IPS DF 6.9 (cell line): ENCODE results near the gene PPP1R9A.
A peak's percentile ranks its signal among the peaks of the same experiment; 100 is the strongest.

Experiments
- DNase-seq: peaks from one replicate; pipeline ENCODE4 v3.0.0-alpha.2; 2013; ENCODE audit warnings: low read depth, low spot score
- H3K27ac ChIP-seq: one replicate; pipeline ENCODE4 v1.5.1; 2013; ENCODE audit warnings: low read length, control low read depth
- H3K27me3 ChIP-seq: 2 replicates; pipeline ENCODE4 v1.6.1; 2013; ENCODE audit warnings: mild to moderate bottlenecking, low read length; ENCODE audit not compliant: control insufficient read depth, insufficient read depth
- H3K36me3 ChIP-seq: 2 replicates; pipeline ENCODE4 v1.6.1; 2013; ENCODE audit warnings: low read length; ENCODE audit not compliant: control insufficient read depth, insufficient read depth
- H3K4me1 ChIP-seq: 2 replicates; pipeline ENCODE4 v1.6.1; 2013; ENCODE audit warnings: low read length; ENCODE audit not compliant: control insufficient read depth, insufficient read depth
- H3K4me3 ChIP-seq: 2 replicates; pipeline ENCODE4 v1.5.1; 2013; ENCODE audit warnings: mild to moderate bottlenecking, low read length
- H3K9me3 ChIP-seq: 2 replicates; pipeline ENCODE4 v1.6.1; 2013; ENCODE audit warnings: low read length, inconsistent platforms; ENCODE audit not compliant: control insufficient read depth, insufficient read depth
- WGBS: extraction: QIAGEN DNeasy Blood & Tissue Kit; methylation state at CpG from one replicate; pipeline ENCODE4 v1.1.7; 2013; ENCODE audit warnings: mixed read lengths, missing lambda C conversion rate; ENCODE audit not compliant: insufficient read length, insufficient coverage; 5-methylcytosine and 5-hydroxymethylcytosine counted together

Gene PPP1R9A

GRCh38 chr7:94890216-94890615 is 17.2 kb upstream of the PPP1R9A start:
- Histone ChIP-seq H3K36me3 (no peaks in the 10 kb centered on the region), H3K9me3 (no peaks in the 10 kb centered on the region), H3K4me1 (no peaks in the 10 kb centered on the region), H3K4me3 (no peak overlapping the region), H3K27me3 (no peaks in the 10 kb centered on the region), H3K27ac (no peak overlapping the region)
- WGBS: no CpG with 5 or more reads among the region's 2 CpGs
- no peak for DNase-seq

- DNase-seq: no peak
- Histone ChIP-seq H3K9me3 (no peaks in the 10 kb centered on the region), H3K4me3 (no peak overlapping the region), H3K4me1 (no peaks in the 10 kb centered on the region), H3K36me3 (no peaks in the 10 kb centered on the region), H3K27ac (no peak overlapping the region), H3K27me3 (no peaks in the 10 kb centered on the region)
- no CpG with 5 or more reads among the region's 6 CpGs for WGBS
Measured at GRCh38 chr7:94893661-94894060, 13.7 kb upstream of the PPP1R9A start.

- Histone ChIP-seq H3K27ac (no peak overlapping the region), H3K27me3 (no peaks in the 10 kb centered on the region), H3K36me3 (no peaks in the 10 kb centered on the region), H3K4me1 (no peaks in the 10 kb centered on the region), H3K9me3 (no peaks in the 10 kb centered on the region), H3K4me3 (no peak overlapping the region)
- no CpG with 5 or more reads among the region's 1 CpG for WGBS
- DNase-seq: no peak
Measured at GRCh38 chr7:94897541-94897940, 9.9 kb upstream of the PPP1R9A start.

GRCh38 chr7:94898340-94898739 is 9.1 kb upstream of the PPP1R9A start:
- DNase-seq: no peak
- Histone ChIP-seq H3K27ac (no peak overlapping the region), H3K36me3 (no peaks in the 10 kb centered on the region), H3K4me1 (no peaks in the 10 kb centered on the region), H3K27me3 (no peaks in the 10 kb centered on the region), H3K4me3 (no peak overlapping the region), H3K9me3 (no peaks in the 10 kb centered on the region)

GRCh38 chr7:94901981-94902380 is 5.4 kb upstream of the PPP1R9A start:
- H3K4me1 ChIP-seq: no peaks in the 10 kb centered on the region
- H3K4me3 ChIP-seq: no peak overlapping the region
- no CpG with 5 or more reads among the region's 3 CpGs for WGBS
- no peaks in the 10 kb centered on the region for H3K36me3 ChIP-seq
- H3K9me3 ChIP-seq: no peaks in the 10 kb centered on the region
- DNase-seq: no peak
- no peaks in the 10 kb centered on the region for H3K27me3 ChIP-seq
- no peak overlapping the region for H3K27ac ChIP-seq

DNA sequence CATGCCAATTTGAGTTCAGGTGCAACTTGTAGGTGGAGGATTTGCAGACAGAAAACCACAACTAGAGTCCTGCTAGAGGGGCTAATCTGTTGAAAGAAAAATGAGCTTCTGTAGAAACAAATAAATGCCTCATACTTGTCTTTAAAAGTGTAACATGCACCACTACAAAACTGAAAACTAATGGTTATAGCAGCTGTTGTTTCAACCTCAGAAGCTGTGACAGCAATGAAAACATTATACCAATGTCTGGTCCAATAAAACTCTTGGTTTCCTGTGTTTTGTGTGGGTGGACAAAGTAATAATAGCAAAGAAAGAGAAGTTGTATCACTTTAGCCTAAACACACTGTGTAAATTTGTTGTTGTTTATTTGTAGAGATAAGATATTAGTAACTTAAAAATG is 3.4 kb upstream of the PPP1R9A start:
- no peak overlapping the region for H3K27ac ChIP-seq
- no peaks in the 10 kb centered on the region for H3K4me1 ChIP-seq
- no peak overlapping the region for H3K4me3 ChIP-seq
- no peak for DNase-seq
- H3K36me3 ChIP-seq: no peaks in the 10 kb centered on the region
- H3K9me3 ChIP-seq: no peaks in the 10 kb centered on the region
- H3K27me3 ChIP-seq: no peaks in the 10 kb centered on the region

DNA sequence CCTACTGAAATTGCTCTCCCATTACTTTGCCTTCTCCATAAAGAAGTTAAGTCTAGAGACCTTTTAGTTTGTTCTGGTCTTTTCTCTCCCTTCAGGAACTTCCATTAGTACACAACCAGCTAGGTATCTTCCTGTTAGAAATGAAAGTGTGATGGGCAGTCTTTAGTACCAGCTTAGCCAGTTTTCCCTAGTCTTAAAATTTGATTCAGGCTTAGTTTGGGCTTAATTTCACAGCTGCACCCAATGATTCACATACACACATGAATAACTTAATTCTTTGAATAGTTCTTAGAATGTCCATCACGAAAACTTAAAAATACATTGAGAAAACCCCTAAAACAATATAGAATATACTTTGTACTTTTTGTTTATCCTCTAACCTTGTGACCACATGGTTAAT is 2.4 kb upstream of the PPP1R9A start:
- Histone ChIP-seq H3K4me3 (no peak overlapping the region), H3K27ac (no peak overlapping the region), H3K36me3 (no peaks in the 10 kb centered on the region), H3K27me3 (no peaks in the 10 kb centered on the region), H3K4me1 (no peaks in the 10 kb centered on the region), H3K9me3 (no peaks in the 10 kb centered on the region)
- WGBS: no CpG with 5 or more reads among the region's 1 CpG
- DNase-seq: no peak

GRCh38 chr7:94906065-94906851 is 1.1 kb upstream of the PPP1R9A start:
- no peak for DNase-seq
- H3K4me1 ChIP-seq: peaks cover 1% of the 10 kb centered on the region; the same call in 1 of the 2 replicates
- no peaks in the 10 kb centered on the region for H3K9me3 ChIP-seq
- WGBS: no CpG with 5 or more reads among the region's 8 CpGs
- H3K4me3 ChIP-seq: no peak overlapping the region
- H3K27me3 ChIP-seq: no peaks in the 10 kb centered on the region
- H3K36me3 ChIP-seq: no peaks in the 10 kb centered on the region; the same call in 1 of the 2 replicates
- H3K27ac ChIP-seq: no peak overlapping the region

DNA sequence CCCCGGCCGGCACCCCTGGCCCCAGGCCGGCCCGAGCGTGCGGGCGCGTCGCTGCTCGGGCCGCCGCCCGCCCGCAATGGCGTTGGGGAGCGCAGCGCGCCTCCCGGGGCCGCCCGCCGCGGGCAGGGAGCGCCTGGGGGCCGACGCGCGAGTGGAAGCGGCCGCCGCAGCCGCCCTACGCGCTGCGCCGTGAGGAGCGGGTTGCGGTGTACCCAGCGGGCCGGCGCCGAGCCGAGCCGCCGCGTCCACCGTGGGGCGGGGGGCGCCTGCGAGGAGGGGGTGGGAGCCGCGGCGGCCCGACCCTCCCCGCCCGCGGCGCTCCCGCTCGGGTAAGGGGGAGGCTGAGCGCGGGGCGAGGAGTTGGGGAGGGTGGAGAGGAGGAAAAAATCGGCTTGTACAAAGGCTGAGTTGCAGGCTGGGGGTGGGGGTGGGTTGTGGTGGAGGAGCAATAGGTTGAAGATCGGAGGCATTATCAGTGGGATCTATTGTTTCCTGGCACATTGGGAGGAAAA is 473 bp downstream of the PPP1R9A start:
- Histone ChIP-seq H3K9me3 (no peaks in the 10 kb centered on the region), H3K27ac (no peak overlapping the region), H3K4me1 (peaks cover 1% of the 10 kb centered on the region; the same call in 1 of the 2 replicates), H3K27me3 (no peaks in the 10 kb centered on the region), H3K4me3 (peak overlapping the region; percentile 47; the same call in 1 of the 2 replicates), H3K36me3 (no peaks in the 10 kb centered on the region; the same call in 1 of the 2 replicates)
- no CpG with 5 or more reads among the region's 65 CpGs for WGBS
- DNase-seq: no peak

DNA sequence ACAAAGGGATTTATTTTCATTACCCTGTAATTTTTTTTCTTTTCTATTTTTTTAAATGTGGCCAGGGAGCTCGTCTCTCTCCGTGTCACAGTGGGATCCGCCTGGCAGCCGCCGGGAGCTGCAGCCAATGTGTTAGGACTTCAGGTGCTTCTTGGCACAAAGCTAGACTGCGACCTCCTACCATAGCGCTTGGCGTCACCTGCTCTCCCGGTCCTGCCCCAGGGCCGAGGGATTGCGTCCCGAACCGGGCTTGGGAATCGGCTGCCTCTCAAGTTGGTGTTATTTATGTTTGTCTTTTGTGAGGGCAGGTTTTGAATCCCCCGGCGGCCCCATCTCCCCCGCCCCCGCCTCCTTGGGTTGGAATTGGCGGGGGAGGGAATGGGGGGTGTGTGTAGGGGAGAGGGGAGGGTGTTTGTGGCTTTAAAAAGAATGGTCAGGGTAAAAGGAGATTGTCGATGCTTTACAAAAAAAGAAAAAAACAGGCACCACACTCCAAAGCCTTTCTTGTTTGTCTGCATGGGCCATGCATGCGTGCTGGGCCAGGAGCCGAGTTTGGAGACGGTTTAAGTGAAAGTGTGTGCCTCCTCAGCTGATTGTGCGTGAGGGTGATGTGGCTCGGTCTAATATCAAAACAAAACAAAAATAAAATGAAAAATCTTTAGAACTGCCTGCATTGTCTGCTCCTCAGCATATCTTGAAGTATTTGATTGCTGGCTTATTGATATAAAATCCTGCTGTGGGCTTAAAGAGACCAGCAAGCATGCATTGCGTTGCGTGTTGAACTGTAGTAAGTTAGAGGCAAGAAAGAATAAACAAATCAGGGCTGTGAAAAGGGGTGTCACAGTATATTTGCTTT is 1.2 kb downstream of the PPP1R9A start:
- Histone ChIP-seq H3K4me3 (peak overlapping the region; percentile 47; the same call in 1 of the 2 replicates), H3K36me3 (no peaks in the 10 kb centered on the region; the same call in 1 of the 2 replicates), H3K9me3 (no peaks in the 10 kb centered on the region), H3K4me1 (peaks cover 1% of the 10 kb centered on the region; the same call in 1 of the 2 replicates), H3K27me3 (no peaks in the 10 kb centered on the region), H3K27ac (no peak overlapping the region)
- no peak for DNase-seq
- no CpG with 5 or more reads among the region's 27 CpGs for WGBS
